WTC11 (cell line): Measurements from ENCODE around the gene SP4. TPM values are rescaled to one million over a fixed set of nuclear protein-coding genes. Genes with fewer than 3 reads are reported as not detected.
A peak's percentile ranks its signal among the peaks of the same experiment; 100 is the strongest.

Source experiments
- CBFB ChIP-seq: sonication (generic); formaldehyde crosslinking; IDR thresholded peaks from 2 replicates; pipeline ENCODE4 v1.8.1; 2022; ENCODE audit warnings: mild to moderate bottlenecking, low read depth, missing genetic modification reagents
- CREM ChIP-seq: sonication (generic); formaldehyde crosslinking; IDR thresholded peaks from 2 replicates; pipeline ENCODE4 v1.8.1; 2022; ENCODE audit warnings: mild to moderate bottlenecking, missing genetic modification reagents, moderate library complexity
- ELF4 ChIP-seq: sonication (generic); formaldehyde crosslinking; IDR thresholded peaks from 2 replicates; pipeline ENCODE4 v1.8.1; 2022; ENCODE audit warnings: low read depth, mild to moderate bottlenecking, moderate library complexity, missing genetic modification reagents
- ETV6 ChIP-seq: sonication (generic); formaldehyde crosslinking; IDR thresholded peaks from 2 replicates; pipeline ENCODE4 v1.8.1; 2022; ENCODE audit warnings: mild to moderate bottlenecking, missing genetic modification reagents
- FOXK1 ChIP-seq: sonication (generic); formaldehyde crosslinking; IDR thresholded peaks from 2 replicates; pipeline ENCODE4 v1.8.0; 2022; ENCODE audit warnings: mild to moderate bottlenecking, moderate library complexity, missing genetic modification reagents
- FOXP1 ChIP-seq: sonication (generic); formaldehyde crosslinking; IDR thresholded peaks from 2 replicates; pipeline ENCODE4 v1.8.0; 2022; ENCODE audit warnings: missing genetic modification reagents, mild to moderate bottlenecking, moderate library complexity, borderline replicate concordance
- HMGA2 ChIP-seq: fragments of 250-450 bp; sonication (Bioruptor Pico); IDR thresholded peaks from 2 replicates; pipeline ENCODE4 v1.4.0; 2021; ENCODE audit warnings: mild to moderate bottlenecking, moderate library complexity
- NR2C2 ChIP-seq: sonication (generic); formaldehyde crosslinking; IDR thresholded peaks from 2 replicates; pipeline ENCODE4 v1.8.0; 2022; ENCODE audit warnings: mild to moderate bottlenecking, missing genetic modification reagents
- NR3C1 ChIP-seq: sonication (generic); formaldehyde crosslinking; conservative IDR thresholded peaks from 2 replicates; pipeline ENCODE4 v1.8.1; 2023; ENCODE audit warnings: low read depth, mild to moderate bottlenecking, missing genetic modification reagents
- RORB ChIP-seq: fragments of 250-450 bp; sonication (Bioruptor Pico); IDR thresholded peaks from 2 replicates; pipeline ENCODE4 v1.9.0; 2021; ENCODE audit warnings: mild to moderate bottlenecking
- SOX15 ChIP-seq: fragments of 250-450 bp; sonication (Bioruptor Pico); IDR thresholded peaks from 2 replicates; pipeline ENCODE4 v1.9.0; 2021; ENCODE audit warnings: mild to moderate bottlenecking
- TEAD1 ChIP-seq: sonication (generic); formaldehyde crosslinking; IDR thresholded peaks from 2 replicates; pipeline ENCODE4 v1.8.0; 2022; ENCODE audit warnings: mild to moderate bottlenecking, missing genetic modification reagents
- ZNF232 ChIP-seq: sonication (generic); formaldehyde crosslinking; IDR thresholded peaks from 2 replicates; pipeline ENCODE4 v1.8.0; 2022; ENCODE audit warnings: mild to moderate bottlenecking, missing genetic modification reagents
- ZNF317 ChIP-seq: sonication (generic); formaldehyde crosslinking; IDR thresholded peaks from 2 replicates; pipeline ENCODE4 v1.8.1; 2023; ENCODE audit warnings: low read depth, mild to moderate bottlenecking, moderate library complexity, missing genetic modification reagents, borderline replicate concordance
- total RNA-seq: library from RNA; stranded (reverse); gene quantifications from 3 replicates; pipeline ENCODE4 v1.2.3, GENCODE V29; 2021
- TF ChIP-seq, protein P1 (sequence below): sonication (generic); formaldehyde crosslinking; IDR thresholded peaks from 2 replicates; pipeline ENCODE4 v1.8.1; 2023; ENCODE audit warnings: mild to moderate bottlenecking, missing genetic modification reagents
- TF ChIP-seq, protein P2 (sequence below): fragments of 250-450 bp; sonication (Bioruptor Pico); IDR thresholded peaks from 2 replicates; pipeline ENCODE4 v1.9.0; 2021; ENCODE audit warnings: mild to moderate bottlenecking
- TF ChIP-seq, protein P3 (sequence below): sonication (generic); formaldehyde crosslinking; IDR thresholded peaks from 2 replicates; pipeline ENCODE4 v1.8.1; 2023; ENCODE audit warnings: mild to moderate bottlenecking, missing genetic modification reagents, moderate library complexity
- TF ChIP-seq, protein P4 (sequence below): sonication (generic); formaldehyde crosslinking; conservative IDR thresholded peaks from 2 replicates; pipeline ENCODE4 v1.8.1; 2022; ENCODE audit warnings: mild to moderate bottlenecking, missing genetic modification reagents
- TF ChIP-seq, protein P5 (sequence below): sonication (generic); formaldehyde crosslinking; IDR thresholded peaks from 2 replicates; pipeline ENCODE4 v1.8.0; 2022; ENCODE audit warnings: mild to moderate bottlenecking, missing genetic modification reagents
- TF ChIP-seq, protein P6 (sequence below): sonication (generic); formaldehyde crosslinking; IDR thresholded peaks from 2 replicates; pipeline ENCODE4 v1.8.1; 2022; ENCODE audit warnings: missing genetic modification reagents, borderline replicate concordance
- TF ChIP-seq, protein P7 (sequence below): sonication (generic); formaldehyde crosslinking; IDR thresholded peaks from 2 replicates; pipeline ENCODE4 v1.8.1; 2022; ENCODE audit warnings: mild to moderate bottlenecking, moderate library complexity, missing genetic modification reagents
- TF ChIP-seq, protein P8 (sequence below): sonication (generic); formaldehyde crosslinking; IDR thresholded peaks from 2 replicates; pipeline ENCODE4 v1.8.1; 2023; ENCODE audit warnings: mild to moderate bottlenecking, moderate library complexity, missing genetic modification reagents

Gene SP4
- total RNA-seq, 1 experiment from 2014 or later = 23.1 TPM

DNA sequence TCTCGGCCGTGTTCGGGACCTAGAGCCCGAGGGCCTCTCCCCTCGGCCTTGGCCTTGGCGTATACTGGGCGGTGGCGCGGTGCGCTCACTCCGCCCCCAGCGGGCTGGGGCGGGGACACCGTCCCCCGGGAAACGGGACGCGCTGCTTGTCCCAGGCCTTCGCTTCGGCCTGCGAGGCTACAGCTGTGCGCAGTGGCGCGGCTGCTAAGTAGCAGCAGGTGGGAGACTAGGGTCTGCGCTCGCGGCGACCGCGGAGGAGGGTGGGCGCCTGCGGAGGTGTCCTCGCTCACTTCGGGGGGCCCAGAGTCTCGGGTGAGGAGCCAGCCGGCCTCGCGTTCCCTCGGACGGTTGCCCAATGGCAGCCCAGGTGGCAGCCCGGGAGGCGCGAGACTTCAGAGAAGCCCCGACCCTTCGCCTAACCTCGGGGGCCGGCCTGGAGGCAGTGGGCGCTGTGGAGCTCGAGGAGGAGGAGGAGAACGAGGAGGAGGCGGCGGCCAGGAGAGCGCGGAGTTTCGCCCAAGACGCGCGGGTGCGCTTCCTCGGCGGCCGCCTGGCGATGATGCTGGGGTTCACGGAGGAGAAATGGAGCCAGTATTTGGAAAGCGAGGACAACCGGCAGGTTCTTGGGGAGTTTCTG lies 115.1 kb downstream of the SP4 start, which contains the start of gene DNAH11 (continued):
- TF ChIP-seq, protein P1, sequence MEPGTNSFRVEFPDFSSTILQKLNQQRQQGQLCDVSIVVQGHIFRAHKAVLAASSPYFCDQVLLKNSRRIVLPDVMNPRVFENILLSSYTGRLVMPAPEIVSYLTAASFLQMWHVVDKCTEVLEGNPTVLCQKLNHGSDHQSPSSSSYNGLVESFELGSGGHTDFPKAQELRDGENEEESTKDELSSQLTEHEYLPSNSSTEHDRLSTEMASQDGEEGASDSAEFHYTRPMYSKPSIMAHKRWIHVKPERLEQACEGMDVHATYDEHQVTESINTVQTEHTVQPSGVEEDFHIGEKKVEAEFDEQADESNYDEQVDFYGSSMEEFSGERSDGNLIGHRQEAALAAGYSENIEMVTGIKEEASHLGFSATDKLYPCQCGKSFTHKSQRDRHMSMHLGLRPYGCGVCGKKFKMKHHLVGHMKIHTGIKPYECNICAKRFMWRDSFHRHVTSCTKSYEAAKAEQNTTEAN (CRISPR knock-in tag) = no peak
- TF ChIP-seq, protein P2, sequence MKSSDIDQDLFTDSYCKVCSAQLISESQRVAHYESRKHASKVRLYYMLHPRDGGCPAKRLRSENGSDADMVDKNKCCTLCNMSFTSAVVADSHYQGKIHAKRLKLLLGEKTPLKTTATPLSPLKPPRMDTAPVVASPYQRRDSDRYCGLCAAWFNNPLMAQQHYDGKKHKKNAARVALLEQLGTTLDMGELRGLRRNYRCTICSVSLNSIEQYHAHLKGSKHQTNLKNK (CRISPR knock-in tag) = no peak
- TF ChIP-seq SOX15 (CRISPR knock-in tag) (no peak), TEAD1 (CRISPR knock-in tag) (0 out of 2 replicates have a peak, but pooled peaks have one; percentile 22), ETV6 (CRISPR knock-in tag) (peak; percentile 78; the same call in 1 of the 2 replicates), CREM (0 out of 2 replicates have a peak, but pooled peaks have one; percentile 59), ZNF232 (no peak), ZNF317 (CRISPR knock-in tag) (0 out of 2 replicates have a peak, but pooled peaks have one; percentile 5), FOXK1 (CRISPR knock-in tag) (peak; percentile 21; the same call in 1 of the 2 replicates), ELF4 (CRISPR knock-in tag) (no peak), RORB (CRISPR knock-in tag) (no peak), NR2C2 (CRISPR knock-in tag) (no peak), FOXP1 (0 out of 2 replicates have a peak, but pooled peaks have one; percentile 21), NR3C1 (CRISPR knock-in tag) (0 out of 2 replicates have a peak, but pooled peaks have one; percentile 24), HMGA2 (CRISPR knock-in tag) (no peak), CBFB (CRISPR knock-in tag) (peak; percentile 41; the same call in 1 of the 2 replicates)
- TF ChIP-seq, protein P3, sequence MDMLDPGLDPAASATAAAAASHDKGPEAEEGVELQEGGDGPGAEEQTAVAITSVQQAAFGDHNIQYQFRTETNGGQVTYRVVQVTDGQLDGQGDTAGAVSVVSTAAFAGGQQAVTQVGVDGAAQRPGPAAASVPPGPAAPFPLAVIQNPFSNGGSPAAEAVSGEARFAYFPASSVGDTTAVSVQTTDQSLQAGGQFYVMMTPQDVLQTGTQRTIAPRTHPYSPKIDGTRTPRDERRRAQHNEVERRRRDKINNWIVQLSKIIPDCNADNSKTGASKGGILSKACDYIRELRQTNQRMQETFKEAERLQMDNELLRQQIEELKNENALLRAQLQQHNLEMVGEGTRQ = 0 out of 2 replicates have a peak, but pooled peaks have one; percentile 5
- TF ChIP-seq, protein P4, sequence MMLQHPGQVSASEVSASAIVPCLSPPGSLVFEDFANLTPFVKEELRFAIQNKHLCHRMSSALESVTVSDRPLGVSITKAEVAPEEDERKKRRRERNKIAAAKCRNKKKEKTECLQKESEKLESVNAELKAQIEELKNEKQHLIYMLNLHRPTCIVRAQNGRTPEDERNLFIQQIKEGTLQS = no peak
- TF ChIP-seq, protein P5, sequence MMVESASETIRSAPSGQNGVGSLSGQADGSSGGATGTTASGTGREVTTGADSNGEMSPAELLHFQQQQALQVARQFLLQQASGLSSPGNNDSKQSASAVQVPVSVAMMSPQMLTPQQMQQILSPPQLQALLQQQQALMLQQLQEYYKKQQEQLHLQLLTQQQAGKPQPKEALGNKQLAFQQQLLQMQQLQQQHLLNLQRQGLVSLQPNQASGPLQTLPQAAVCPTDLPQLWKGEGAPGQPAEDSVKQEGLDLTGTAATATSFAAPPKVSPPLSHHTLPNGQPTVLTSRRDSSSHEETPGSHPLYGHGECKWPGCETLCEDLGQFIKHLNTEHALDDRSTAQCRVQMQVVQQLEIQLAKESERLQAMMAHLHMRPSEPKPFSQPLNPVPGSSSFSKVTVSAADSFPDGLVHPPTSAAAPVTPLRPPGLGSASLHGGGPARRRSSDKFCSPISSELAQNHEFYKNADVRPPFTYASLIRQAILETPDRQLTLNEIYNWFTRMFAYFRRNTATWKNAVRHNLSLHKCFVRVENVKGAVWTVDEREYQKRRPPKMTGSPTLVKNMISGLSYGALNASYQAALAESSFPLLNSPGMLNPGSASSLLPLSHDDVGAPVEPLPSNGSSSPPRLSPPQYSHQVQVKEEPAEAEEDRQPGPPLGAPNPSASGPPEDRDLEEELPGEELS (CRISPR knock-in tag) = peak; percentile 87
- TF ChIP-seq, protein P6, sequence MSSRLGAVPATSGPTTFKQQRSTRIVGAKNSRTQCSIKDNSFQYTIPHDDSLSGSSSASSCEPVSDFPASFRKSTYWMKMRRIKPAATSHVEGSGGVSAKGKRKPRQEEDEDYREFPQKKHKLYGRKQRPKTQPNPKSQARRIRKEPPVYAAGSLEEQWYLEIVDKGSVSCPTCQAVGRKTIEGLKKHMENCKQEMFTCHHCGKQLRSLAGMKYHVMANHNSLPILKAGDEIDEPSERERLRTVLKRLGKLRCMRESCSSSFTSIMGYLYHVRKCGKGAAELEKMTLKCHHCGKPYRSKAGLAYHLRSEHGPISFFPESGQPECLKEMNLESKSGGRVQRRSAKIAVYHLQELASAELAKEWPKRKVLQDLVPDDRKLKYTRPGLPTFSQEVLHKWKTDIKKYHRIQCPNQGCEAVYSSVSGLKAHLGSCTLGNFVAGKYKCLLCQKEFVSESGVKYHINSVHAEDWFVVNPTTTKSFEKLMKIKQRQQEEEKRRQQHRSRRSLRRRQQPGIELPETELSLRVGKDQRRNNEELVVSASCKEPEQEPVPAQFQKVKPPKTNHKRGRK (CRISPR knock-in tag) = no peak
- TF ChIP-seq, protein P7, sequence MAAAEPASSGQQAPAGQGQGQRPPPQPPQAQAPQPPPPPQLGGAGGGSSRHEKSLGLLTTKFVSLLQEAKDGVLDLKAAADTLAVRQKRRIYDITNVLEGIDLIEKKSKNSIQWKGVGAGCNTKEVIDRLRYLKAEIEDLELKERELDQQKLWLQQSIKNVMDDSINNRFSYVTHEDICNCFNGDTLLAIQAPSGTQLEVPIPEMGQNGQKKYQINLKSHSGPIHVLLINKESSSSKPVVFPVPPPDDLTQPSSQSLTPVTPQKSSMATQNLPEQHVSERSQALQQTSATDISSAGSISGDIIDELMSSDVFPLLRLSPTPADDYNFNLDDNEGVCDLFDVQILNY = peak; percentile 52; the same call in 1 of the 2 replicates
- TF ChIP-seq, protein P8, sequence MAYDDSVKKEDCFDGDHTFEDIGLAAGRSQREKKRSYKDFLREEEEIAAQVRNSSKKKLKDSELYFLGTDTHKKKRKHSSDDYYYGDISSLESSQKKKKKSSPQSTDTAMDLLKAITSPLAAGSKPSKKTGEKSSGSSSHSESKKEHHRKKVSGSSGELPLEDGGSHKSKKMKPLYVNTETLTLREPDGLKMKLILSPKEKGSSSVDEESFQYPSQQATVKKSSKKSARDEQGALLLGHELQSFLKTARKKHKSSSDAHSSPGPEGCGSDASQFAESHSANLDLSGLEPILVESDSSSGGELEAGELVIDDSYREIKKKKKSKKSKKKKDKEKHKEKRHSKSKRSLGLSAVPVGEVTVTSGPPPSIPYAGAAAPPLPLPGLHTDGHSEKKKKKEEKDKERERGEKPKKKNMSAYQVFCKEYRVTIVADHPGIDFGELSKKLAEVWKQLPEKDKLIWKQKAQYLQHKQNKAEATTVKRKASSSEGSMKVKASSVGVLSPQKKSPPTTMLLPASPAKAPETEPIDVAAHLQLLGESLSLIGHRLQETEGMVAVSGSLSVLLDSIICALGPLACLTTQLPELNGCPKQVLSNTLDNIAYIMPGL (CRISPR knock-in tag) = peak; percentile 78
